DND-41 (cell line): ENCODE measurements around the gene UPP1.

Source experiments
- EZH2 ChIP-seq: IDR thresholded peaks from 3 replicates; pipeline ENCODE4 v1.6.1; 2012; ENCODE audit warnings: borderline replicate concordance, low read depth, mild to moderate bottlenecking, moderate library complexity, low read length, inconsistent platforms; ENCODE audit not compliant: severe bottlenecking
- TF ChIP-seq, protein P1 (sequence below): IDR thresholded peaks from 2 replicates; pipeline ENCODE4 v1.5.1; 2012; ENCODE audit warnings: borderline replicate concordance, low read length, moderate library complexity, mild to moderate bottlenecking; ENCODE audit not compliant: poor library complexity, severe bottlenecking; ENCODE audit errors: extremely low read depth

DNA sequence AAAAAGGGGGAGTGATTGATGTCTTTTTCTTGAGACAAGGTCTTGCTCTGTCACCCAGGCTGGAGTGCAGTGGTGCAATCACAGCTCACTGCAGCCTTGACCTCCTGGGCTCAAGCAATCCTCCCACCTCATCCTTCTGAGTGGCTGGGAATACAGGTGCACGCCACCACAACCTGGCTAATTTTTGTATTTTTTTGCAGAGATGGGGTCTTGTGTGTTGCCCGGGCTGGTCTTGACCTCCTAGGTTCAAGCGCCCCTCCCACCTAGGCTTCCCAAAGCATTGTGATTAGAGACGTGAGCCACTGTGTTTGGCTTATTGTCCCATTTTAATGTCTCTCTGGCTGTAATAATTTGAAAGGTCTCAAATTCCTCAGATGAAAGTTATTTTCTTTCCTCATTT, 21.8 kb downstream of the UPP1 start:
- TF ChIP-seq, protein P1, sequence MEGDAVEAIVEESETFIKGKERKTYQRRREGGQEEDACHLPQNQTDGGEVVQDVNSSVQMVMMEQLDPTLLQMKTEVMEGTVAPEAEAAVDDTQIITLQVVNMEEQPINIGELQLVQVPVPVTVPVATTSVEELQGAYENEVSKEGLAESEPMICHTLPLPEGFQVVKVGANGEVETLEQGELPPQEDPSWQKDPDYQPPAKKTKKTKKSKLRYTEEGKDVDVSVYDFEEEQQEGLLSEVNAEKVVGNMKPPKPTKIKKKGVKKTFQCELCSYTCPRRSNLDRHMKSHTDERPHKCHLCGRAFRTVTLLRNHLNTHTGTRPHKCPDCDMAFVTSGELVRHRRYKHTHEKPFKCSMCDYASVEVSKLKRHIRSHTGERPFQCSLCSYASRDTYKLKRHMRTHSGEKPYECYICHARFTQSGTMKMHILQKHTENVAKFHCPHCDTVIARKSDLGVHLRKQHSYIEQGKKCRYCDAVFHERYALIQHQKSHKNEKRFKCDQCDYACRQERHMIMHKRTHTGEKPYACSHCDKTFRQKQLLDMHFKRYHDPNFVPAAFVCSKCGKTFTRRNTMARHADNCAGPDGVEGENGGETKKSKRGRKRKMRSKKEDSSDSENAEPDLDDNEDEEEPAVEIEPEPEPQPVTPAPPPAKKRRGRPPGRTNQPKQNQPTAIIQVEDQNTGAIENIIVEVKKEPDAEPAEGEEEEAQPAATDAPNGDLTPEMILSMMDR, result no peak
- no peak for TF ChIP-seq EZH2
